Fibroblast of skin of back (primary cell): Measurements from ENCODE around the gene AHNAK.

Experiments
- DNase-seq: peaks from one replicate; pipeline ENCODE4 v3.0.0-alpha.2; 2013

Gene AHNAK

DNA sequence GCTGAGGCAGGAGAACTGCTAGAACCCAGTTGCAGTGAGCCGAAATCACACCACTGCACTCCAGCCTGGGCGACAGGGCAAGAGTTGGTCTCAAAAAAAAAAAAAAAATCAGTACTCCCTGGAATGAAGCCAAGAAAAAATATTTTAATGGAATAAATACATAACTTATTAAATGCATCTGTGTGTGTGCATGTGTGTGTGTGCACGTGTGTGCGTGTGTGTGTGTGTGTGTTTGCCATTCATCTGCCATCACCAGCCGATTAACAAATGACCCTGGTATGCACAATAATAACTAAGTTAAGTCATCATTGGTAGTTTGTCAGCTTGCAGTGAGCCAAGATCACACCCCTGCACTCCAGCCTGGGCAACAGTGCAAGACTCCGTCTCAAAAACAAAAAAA is 162.8 kb downstream of the AHNAK start:
- DNase-seq = no peak
